GM10266 (cell line): ENCODE results near the gene FANCC.
"Not testable (repeated sequence)": the region's sequence is repeated elsewhere in the genome, so short reads cannot be mapped to it uniquely, and the experiment has no call there.

ENCODE experiments used
- DNase-seq: peaks from one replicate; pipeline ENCODE4 v3.0.0; 2012; ENCODE audit errors: extremely low spot score
- CTCF ChIP-seq: IDR thresholded peaks from 2 replicates; pipeline ENCODE4 v1.5.1; 2012; ENCODE audit warnings: mild to moderate bottlenecking, low read depth; ENCODE audit not compliant: control insufficient read depth, insufficient read depth; ENCODE audit errors: missing control alignments

FANCC gene

GRCh38 chr9:95229230-95229915 is 88.1 kb downstream of the FANCC start:
- no peak for DNase-seq
- no peak for TF ChIP-seq CTCF

- no peak for DNase-seq
These were observed 90.6 kb downstream of the FANCC start for GRCh38 chr9:95226921-95227320.

GRCh38 chr9:95225726-95226106 is 91.8 kb downstream of the FANCC start:
- no peak for TF ChIP-seq CTCF
- no peak for DNase-seq

More at GRCh38 chr9:95226921-95227320, 90.6 kb downstream of the FANCC start:
- TF ChIP-seq CTCF, result no peak

- DNase-seq, result no peak
- TF ChIP-seq CTCF, result no peak
These were observed 92.3 kb downstream of the FANCC start for GRCh38 chr9:95225076-95225725.

GRCh38 chr9:95224376-95225019 is 93.0 kb downstream of the FANCC start:
- no peak for TF ChIP-seq CTCF

GRCh38 chr9:95220352-95220751 is 97.2 kb downstream of the FANCC start:
- DNase-seq, result not testable (repeated sequence)

More at GRCh38 chr9:95224376-95225019, 93.0 kb downstream of the FANCC start:
- no peak for DNase-seq

GRCh38 chr9:95218773-95219172 is 98.7 kb downstream of the FANCC start:
- DNase-seq, result no peak
- TF ChIP-seq CTCF, result no peak
